ENCODE data around the gene RGL2. TPM values are rescaled to one million over a fixed set of nuclear protein-coding genes. Genes with fewer than 3 reads are reported as not detected.

Gene RGL2
- total and polyA plus RNA-seq, 10 of the 15 experiments (the other 5 are each of a cell fraction or from before 2014, with no cell fraction given): 0.84 to 21.2 (median 6.8) TPM

- TF ChIP-seq ELK1 (IDR thresholded peaks at IDR 0.05; ENCODE audit: low read depth, low read length) (no peak), MLLT1 (IDR thresholded peaks at IDR 0.05) (peak; percentile 84), POLR2AphosphoS2 (IDR thresholded peaks at IDR 0.05; ENCODE audit: low read depth, low read length) (no peak), RCOR1 (conservative IDR thresholded peaks at IDR 0.05; ENCODE audit: low read depth, low read length) (no peak), SMAD5 (IDR thresholded peaks at IDR 0.05; ENCODE audit: low read depth) (peak; percentile 70; the same call in 1 of the 2 replicates), ATF7 (IDR thresholded peaks at IDR 0.05; ENCODE audit: low read depth) (peak; percentile 37; the same call in 1 of the 2 replicates), ZBTB33 (IDR thresholded peaks at IDR 0.05) (no peak), CBX3 (IDR thresholded peaks at IDR 0.05; ENCODE audit: borderline replicate concordance, low read depth) (no peak), KLF5 (IDR thresholded peaks at IDR 0.05; ENCODE audit: partially characterized antibody) (peak; percentile 40), CEBPB (IDR thresholded peaks at IDR 0.05; ENCODE audit: borderline replicate concordance in 1 of 2, low read depth in 2 of 2, low read length in 2 of 2) (no peak), POLR2AphosphoS5 (IDR thresholded peaks at IDR 0.05; ENCODE audit: low read length) (peak; percentile 83), SKIL (IDR thresholded peaks at IDR 0.05; ENCODE audit: low read depth, poor library complexity, severe bottlenecking) (no peak), TCF7 (IDR thresholded peaks at IDR 0.05; ENCODE audit: borderline replicate concordance) (no peak), RBBP5 (conservative IDR thresholded peaks at IDR 0.05) (no peak), CREB1 (IDR thresholded peaks at IDR 0.05; ENCODE audit: low read depth) (0 out of 2 replicates have a peak, but pooled peaks have one; percentile 17), SP1 (IDR thresholded peaks at IDR 0.05; ENCODE audit: low read depth, low read length) (peak; percentile 21), MEF2A (IDR thresholded peaks at IDR 0.05; ENCODE audit: insufficient read depth, low read depth, low read length) (0 out of 2 replicates have a peak, but pooled peaks have one; percentile 31), MYC (IDR thresholded peaks at IDR 0.05; ENCODE audit: insufficient read depth, insufficient read length, insufficient replicate concordance, low read length, severe bottlenecking) (no peak)
Measured at GRCh38 chr6:33313709-33314514, 15.2 kb upstream of the RGL2 start, which contains the start of gene TAPBP (continued).
